Activated T-cell treated with anti-CD3 and anti-CD28 coated beads for 24 hours (primary cell): ENCODE results near the gene TNIP1.
A peak's percentile ranks its signal among the peaks of the same experiment; 100 is the strongest.

ENCODE experiments used
- DNase-seq: peaks from one replicate; pipeline ENCODE4 v3.0.0-alpha.2; 2020; ENCODE audit warnings: low read depth

TNIP1 gene

DNA sequence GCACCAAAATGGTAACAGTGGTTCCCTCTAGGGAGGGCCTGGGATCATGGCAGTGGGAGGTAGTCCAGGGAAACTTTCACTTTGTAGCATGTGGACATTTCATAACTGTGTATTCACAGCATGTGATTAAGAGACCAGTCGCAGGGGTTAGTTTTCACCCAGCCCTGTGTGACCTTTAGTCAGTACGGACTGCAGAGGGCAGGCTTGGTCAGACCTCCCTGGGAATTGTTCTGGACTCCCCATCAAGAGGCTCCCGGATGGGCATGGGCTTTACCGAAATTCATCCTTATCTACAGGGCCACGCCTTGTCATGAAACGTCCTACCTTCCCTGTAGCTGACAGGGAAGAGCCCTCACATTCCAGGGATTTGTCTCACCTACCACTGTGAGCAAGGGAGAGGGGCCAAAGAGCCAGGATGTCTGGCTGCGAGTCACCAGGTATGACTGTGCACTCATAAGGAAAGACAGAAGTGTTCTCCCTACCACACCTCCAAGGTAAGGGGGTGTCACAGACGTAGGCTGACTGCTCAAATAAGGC lies 40.6 kb downstream of the TNIP1 start:
- no peak for DNase-seq

DNA sequence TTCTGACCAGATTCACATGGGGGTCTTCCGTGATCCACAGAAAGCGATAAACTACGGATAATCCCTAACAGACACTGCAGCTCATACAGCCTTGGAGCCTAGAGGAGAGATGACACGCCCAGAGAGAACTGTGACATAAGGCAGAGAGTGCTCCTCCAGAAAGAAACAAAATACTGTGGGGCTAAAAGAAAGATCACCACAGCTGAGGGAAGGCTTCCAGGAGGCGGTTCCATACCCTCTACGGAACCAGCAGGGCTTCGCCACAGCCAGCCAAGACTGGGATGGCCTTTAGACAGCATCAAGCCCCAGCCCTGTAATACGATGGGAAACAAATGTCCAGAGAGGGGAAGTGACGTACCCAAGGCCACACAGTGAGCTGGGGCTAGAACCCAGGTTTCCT lies 41.2 kb downstream of the TNIP1 start:
- DNase-seq = no peak

- DNase-seq = peak; percentile 14
Measured at GRCh38 chr5:151038801-151039238, 42.0 kb downstream of the TNIP1 start.

DNA sequence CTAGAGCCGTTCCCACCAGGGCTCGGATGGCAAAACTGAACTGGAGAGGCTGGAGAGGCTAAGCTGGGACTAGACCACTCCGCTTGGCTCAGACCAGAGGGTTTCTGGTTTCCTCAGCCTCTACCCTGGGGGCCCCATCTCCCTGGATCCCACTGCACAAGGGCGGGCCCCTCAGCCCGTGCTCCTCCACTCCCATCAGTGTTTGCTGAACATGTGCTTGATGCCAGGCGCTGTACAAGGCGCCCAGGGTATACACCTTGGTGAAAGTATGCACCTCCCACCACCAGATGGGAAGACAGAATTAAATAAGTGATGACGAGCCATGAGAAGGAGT lies 42.5 kb downstream of the TNIP1 start:
- DNase-seq = no peak

GRCh38 chr5:151037561-151038411 lies 43.0 kb downstream of the TNIP1 start:
- no peak for DNase-seq

DNA sequence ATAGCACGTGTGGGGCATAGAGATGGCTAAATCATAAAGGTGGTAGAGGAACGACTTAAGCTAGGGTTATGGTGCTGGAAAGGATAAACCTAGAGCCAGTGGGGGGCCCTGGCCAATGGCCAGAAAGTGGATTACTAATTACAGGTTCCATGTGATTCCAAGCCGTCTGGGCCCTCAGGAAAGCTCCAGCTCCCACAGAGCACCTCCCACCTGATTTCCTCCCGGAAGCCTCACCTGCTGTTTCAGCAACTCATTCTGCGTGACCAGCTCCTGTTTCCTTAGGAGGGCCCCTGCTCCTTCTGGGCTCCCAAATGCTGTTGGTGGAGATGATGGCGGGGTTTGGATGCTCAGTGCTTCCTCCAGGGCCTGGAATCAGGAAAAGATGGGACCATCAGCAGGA lies 44.3 kb downstream of the TNIP1 start:
- DNase-seq = no peak

- no peak for DNase-seq
Measured at GRCh38 chr5:151034422-151035379, 46.1 kb downstream of the TNIP1 start.

DNA sequence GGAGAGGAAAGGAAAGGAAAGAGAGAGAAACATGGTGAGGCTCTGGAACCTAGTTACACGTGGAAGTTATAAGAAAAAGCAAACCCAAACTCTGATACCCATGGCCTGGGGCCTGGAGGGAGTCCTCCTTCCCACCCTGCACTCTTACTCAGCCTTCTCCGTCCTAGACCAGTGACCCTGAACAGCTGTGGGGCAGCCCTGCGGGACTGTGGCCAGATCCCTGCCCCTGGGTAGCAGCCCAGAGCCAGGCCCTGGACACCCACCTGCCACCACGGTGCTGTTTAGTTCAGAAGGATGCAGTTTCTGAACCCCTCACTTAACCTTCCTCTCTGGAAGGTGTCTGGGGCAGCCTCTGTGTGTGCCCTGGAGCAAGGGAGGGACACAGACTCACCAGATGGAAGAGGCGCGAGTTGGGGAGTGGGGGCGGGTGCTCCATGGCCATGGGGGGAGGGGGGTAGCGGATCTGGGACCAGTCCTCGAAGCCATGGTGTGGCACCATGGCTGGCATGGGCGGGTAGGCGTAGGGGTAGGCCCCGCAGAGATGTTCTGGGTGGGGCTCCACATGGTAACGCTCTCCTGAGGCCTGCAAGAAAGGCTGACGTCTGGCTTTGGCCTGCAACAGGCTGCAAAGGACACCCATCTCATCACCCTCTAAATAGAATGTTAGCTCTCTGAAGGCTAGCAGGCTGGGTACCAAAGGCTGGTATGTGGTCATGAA lies 47.5 kb downstream of the TNIP1 start:
- no peak for DNase-seq

DNA sequence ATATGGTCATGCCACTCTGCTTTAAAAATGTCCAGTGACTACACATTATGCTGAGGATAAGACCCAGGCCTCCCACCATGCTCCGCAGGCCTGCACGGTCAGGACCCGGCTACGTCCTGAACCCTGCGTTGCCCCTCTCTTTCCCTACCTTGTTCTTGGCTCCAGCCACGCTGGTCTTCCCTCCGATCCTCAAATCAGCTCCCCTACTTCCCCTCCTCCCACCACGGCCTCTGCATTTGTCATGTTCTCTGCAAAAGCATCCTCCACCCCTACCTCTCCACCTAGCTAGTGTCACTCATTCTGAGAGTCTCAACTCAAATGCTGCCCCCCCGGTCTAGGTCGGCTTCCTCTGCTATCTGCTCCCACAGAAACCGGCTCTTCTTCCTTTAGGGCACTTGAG lies 49.3 kb downstream of the TNIP1 start:
- DNase-seq = no peak

GRCh38 chr5:151030379-151030778 lies 50.5 kb downstream of the TNIP1 start:
- no peak for DNase-seq

DNA sequence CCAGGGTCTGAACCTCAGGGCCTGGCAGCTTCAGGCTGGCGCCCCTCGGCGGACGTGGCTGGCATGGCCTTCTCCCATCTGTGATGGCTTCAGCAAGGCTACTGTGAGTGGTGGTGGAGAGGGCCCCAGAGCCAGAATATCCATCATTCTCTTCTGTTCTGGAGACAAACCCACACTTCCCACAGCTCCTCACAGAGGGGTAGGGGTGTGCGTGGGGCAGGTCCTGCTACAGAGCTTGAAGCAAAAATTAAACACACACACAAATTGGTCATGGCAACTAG lies 50.8 kb downstream of the TNIP1 start:
- DNase-seq = no peak

DNA sequence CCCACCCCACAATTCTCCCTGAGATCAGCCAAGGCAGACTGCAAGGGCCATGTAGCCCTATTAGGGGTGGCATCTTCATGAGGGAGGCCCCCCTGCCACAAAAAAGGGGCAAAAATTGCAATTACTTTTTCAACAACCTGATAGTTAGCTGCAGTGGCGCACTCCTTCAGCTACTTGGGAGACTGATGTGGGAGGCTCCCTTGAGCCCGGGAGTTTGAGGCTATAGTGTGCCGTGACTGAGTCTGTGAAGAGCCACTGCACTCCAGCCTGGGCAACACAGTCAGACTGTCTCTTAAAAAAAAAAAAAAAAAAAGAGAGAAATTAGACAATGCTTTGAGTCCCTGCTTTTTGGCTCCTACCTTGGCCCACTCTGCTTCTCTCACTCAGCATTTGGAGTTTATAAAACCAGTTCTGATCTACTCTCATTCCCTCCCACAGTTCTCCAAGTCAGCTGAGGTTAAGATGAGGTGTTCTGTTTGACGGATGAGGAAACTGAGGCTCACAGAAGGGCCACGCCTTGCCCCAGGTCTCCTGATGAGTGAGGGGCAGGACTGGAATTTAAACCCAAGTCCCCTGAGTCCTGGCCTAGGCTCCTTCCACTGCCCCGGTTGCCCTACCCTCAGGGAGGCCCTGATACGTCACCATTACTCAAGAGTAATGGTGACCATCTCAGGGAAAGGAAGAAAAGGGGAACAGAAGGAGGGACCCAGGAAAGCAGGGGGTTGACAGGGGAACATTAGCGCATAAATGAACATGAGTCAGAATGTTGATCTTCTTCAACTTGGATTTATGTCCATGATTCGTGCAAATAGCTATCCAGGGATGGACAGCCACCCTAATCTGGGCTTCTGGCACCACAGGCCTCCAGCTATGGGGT lies 51.4 kb downstream of the TNIP1 start:
- no peak for DNase-seq

DNA sequence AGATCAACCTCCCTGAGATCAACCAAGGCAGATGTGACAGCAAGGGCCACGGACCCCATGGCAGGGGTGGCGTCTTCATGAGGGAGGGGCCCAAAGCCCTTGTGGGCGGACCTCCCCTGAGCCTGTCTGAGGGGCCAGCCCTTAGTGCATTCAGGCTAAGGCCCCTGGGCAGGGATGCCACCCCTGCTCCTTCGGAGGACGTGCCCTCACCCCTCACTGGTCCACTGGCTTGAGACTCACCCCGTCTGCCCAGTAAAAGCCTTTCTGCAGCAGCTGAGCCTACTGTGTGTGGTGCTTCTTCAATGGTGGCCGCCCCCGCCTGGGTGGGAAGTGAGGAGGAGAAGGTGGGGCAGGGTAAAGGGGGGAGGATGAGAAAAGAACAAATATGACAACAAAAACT lies 52.1 kb downstream of the TNIP1 start:
- DNase-seq = no peak

- no peak for DNase-seq
Measured at GRCh38 chr5:151027961-151028479, 52.8 kb downstream of the TNIP1 start.

DNA sequence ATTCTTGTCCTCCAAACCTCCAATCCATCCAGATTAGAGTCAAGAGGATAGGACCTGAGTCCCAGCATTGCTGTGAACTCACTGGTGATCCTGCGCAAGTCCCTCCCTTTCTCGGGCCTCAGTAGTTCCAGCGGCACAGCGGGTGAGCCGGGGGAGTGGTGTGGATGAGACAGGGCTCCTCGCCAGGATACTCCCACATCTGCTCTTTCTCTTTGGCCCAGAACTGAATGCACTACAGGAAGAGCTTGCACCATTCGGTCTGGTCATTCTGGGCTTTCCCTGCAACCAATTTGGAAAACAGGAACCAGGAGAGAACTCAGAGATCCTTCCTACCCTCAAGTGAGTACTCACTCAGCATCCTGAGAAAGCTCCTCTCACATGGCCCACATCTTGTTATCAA lies 54.2 kb downstream of the TNIP1 start:
- no peak for DNase-seq

- no peak for DNase-seq
Measured at GRCh38 chr5:151026088-151026487, 54.7 kb downstream of the TNIP1 start.

DNA sequence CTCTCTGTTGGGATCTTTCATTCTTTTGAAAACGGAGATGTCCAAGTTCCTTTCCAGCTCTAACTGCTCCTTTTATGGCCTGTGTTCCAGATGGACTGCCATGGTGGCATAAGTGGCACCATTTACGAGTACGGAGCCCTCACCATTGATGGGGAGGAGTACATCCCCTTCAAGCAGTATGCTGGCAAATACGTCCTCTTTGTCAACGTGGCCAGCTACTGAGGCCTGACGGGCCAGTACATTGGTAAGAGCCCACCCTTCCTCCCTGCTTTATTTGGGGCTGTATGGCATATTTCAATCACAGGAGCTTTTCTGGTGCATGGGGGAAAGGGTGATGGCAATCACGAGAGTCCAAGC lies 55.6 kb downstream of the TNIP1 start:
- no peak for DNase-seq

- DNase-seq = no peak
Measured at GRCh38 chr5:151024440-151025249, 56.2 kb downstream of the TNIP1 start.

- no peak for DNase-seq
Measured at GRCh38 chr5:151023651-151024050, 57.2 kb downstream of the TNIP1 start.

- DNase-seq = no peak
Measured at GRCh38 chr5:151023047-151023615, 57.7 kb downstream of the TNIP1 start.
